GM19023 (cell line): Measurements from ENCODE around the gene DIO1.

ENCODE experiments used
- ATAC-seq: cut with Tn5 transposase; IDR thresholded peaks from one replicate; pipeline ENCODE4 v1.9.1; 2021; ENCODE audit warnings: mild to moderate bottlenecking, moderate library complexity; ENCODE audit not compliant: unreplicated experiment

Gene DIO1

DNA sequence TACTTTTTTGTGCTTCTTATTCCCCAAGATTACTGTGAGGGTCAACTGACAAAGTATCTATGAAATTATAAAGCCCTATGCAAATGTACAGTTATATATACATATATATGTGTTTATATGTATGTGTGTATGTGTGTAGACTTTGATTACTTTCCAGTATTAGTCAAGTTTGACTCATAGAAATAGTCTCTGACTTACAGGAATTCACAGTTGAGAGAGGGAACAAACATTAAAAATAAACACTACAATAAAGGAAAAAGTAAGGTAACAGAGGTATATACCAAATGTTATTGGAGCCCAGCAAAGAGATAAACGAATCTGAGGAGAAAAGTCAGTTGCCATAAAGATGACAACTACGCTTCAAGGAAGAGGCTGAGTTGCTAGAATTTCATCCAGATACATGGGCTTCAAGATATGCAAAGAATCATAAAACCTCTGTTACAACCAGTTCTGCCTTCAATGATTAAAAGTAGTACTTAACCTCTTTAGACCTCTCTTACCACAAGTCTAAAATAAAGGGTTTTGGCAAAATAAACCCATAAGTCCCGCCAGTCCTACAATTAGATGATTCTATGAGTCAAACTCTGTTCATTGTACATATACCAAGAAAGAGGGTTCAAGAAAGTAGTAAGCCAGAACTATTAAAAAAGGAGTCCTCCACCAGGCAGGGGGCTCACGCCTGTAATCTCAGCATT is 44.3 kb downstream of the DIO1 start:
- no peak for ATAC-seq

GRCh38 chr1:53942127-53942957 is 48.4 kb downstream of the DIO1 start:
- ATAC-seq = no peak

DNA sequence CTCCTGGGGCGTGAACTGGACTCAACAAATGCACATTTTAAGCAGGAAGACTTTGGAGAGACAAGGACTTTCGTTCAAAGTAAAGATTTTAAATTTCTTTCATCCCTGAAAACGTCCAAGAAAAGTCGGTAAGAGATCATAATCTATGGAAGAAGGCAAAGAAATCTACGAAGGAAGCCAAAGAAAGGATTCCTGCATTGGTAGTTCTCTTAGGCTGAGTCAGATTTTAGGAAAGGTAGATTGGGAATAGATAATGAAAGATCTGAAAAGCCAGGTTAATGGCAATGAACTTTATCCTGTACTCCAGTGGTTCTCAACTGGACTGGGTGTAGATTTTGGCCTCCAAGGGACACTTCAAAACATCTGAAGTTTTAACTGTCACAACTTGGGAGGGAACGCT is 49.1 kb downstream of the DIO1 start:
- ATAC-seq = no peak

- no peak for ATAC-seq
These were observed 49.6 kb downstream of the DIO1 start for GRCh38 chr1:53943490-53944043.

GRCh38 chr1:53944469-53945182 is 50.6 kb downstream of the DIO1 start:
- ATAC-seq = no peak

DNA sequence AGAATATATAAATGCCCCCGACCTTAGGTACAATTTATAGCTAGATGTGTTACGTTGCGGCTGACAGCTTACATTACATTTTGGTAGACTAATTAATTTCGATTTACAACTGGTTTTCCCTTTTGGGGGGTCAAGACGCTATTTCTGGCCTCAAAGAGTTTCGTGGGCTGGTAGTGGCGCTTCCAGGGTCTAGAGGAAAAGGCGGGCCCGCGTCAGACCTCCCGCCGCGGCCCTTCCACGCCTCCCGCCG is 51.1 kb downstream of the DIO1 start:
- no peak for ATAC-seq

DNA sequence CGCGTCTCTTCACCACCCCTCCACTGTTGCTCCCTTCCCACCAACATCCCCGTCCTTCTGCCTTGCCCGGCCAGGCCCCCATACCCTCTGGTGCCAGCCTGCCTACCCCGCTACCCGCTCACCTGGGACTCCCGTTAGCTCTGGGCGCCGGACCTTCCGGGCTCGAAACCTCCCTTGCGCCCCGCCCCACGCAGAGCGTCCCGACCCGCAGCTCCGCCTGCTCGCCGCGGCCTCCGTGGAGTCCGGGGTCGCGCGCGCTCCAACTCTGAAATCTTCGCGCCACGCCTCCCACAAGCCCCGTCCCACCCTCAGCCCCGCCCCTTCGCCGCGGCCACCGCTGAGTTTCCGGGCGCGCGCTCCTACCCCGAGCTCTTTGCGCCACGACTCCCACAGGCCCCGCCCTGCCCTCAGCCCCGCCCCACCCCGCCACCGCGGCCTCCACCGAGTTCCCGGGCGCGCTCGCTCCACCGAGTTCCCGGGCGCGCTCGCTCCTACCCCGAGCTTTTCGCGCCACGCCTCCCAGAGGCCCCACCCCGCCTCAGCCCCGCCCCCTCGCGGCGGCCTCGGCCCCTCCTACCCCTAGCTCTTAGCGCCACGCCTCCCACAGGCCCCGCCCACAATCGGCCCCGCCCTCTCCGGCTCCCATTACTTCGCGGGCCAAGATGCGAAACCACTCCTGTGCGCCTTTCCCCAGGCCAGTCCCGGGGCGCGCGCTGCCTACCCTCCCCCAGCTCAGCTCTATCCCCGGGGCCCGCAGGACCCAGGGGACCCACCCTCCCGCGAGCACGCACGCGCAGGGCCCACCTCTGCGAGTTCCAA is 51.7 kb downstream of the DIO1 start, which contains the start of gene IFT25:
Gene IFT25 (minus strand): TSS at position 267 of the 819 bp plus-strand sequence. CDS start 5,617 bp downstream, outside the sequence.
- peak; percentile 72 for ATAC-seq

- peak; percentile 66 for ATAC-seq
These were observed 52.5 kb downstream of the DIO1 start, which contains the start of gene LRRC42 for GRCh38 chr1:53946252-53947171. Gene LRRC42 (plus strand): TSS chr1:53946350. CDS start chr1:53952000, 5,650 bp downstream.

DNA sequence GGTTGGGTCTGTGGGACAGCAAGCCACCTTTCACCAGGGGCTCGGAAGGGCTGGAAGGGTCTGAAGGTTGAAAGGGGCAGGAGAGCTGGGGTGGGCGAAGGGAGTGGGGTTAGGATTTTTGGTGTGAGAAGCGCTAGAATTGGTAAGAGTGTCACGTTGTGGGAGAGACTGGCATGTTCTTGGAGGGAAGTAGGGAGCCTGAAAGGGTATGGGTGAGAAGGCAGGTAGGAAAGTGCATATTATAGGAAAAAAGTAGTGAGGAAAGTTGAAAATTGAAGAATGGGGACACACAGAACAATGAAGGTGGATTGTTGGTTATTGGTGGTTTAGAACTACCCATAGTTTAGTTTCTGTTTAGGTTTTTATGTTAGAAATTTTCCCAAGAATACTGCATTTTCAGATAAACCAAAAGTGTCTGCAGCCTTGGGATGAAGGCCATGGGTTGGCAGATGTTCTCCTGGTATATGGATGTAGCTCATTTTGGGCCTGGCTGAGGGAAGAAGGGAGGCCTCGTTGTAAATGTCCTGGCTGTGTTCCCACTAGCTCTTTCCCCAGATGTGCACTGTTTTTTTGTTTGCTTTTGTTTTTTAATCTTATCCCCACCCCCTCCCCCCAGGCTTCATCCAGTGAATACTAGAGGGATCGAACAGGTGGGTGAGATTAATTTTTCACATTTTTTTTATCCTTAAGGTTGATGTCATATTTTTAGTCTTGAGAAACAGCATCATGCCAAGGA is 53.4 kb downstream of the DIO1 start:
- no peak for ATAC-seq

GRCh38 chr1:53948291-53948690 is 54.3 kb downstream of the DIO1 start:
- no peak for ATAC-seq

DNA sequence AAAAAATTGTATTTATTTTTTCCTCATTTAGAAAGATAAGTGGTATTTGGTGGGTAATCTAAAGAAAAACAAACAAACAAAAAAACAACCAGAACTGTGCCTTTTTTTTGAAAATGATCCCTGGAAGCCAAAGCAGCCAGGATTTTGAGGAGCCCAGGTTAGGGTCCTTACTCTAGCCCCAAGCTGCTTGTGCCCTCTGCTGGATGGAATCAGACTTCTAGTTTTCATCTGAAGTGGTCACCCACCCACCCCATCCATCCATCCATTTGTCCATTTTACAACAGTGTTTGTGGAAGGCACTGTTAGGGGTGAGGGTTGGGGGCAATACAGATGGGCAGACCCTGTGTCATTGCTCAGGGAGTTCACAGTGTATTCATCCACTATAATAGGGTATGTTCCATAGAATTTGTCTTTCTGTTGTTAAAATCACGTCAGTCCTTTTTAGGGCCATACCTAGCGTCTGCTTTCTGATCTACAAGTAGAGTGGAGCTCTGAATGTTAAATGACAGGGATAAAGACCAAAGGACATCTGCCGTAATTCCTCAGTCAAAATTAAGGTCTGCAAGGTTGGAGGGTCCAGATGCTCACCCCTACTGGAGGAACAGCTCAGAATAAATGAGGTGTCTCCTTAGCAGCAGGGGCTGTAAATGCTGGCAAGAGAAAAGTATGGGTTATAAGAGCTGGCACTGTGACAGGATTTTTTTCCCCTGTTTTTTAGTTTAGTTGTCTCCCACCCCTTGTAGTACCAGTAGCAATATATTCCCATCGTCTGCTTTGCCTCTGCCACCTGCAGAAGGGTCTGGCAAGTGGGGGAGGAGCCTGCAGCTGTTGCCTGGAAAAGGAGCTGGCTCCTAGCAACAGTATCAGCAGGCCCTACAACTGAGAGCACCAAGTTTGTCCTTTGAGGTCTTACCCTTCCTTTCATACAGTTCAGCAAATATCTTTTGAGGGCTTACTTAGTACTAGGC is 55.3 kb downstream of the DIO1 start:
- ATAC-seq = no peak

GRCh38 chr1:53951697-53952096 is 57.7 kb downstream of the DIO1 start:
- ATAC-seq = no peak

GRCh38 chr1:53954128-53954527 is 60.1 kb downstream of the DIO1 start:
- no peak for ATAC-seq

DNA sequence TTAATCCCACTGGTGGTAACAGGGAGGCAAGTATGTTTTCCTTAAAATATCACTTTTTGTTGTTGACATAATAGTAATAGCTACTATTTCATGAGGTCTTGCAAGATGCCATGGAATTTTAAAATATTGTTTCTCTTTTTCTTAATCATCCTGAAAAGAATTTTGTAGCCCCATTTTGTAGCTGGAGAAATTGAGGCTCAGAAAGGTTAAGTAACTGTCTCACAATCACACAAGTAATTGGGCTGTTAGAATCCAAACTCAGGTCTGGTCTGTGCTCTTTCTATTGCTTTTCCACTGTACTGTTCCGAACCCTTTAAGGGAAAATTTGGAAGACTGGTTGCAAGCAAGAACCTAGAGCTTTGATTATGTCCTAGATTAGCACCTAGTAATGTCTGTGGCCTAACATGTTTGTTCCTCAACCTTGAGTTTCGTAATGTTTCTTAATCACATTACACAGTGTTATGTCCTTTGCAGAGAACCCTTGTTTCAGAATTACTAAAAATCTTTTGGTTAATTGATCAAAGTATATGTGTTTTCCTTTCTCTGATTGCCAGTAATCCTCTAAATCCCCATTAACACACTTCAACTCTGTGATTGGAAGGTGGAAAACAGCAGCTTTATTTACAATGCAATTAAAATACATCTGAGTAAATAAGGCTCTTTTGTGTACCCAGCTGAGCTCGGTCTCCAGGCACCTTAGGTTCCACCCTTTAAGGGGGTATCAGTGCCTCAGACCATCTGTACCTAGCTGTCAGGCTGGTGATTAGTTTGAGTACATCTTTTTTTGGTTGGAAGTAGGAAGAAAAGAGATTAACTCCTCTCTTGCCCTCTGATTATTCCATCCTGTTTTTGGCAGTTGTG is 62.6 kb downstream of the DIO1 start:
- ATAC-seq = no peak

DNA sequence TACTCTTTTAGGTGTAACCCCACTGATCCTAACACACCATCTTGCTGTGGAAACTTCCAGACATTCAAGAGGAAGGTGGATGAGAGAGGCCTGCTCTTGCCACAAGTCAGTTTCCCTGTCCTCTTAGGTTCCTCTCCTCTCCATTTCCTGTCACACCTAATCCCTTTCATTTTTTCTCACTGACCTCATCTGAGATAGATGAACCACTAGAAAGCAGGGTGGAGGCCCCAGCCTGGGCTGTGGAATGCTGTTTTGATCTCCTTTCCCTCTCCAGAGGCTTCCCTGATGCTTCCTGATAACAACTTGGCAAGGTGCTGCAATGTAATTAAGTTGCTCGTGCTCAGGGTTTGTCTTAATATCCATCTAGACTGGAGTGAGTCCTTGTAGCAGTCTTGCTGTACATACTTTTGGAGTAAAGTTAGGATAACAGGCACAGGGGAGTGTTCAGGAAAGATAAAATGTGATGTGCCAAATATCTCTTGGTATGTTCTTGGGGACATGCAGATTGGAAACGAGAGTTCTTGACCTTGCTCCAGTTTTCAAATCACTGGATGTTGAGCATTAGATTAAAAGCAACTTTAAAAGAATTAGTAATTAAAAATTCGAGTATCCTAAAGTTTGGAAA is 63.3 kb downstream of the DIO1 start:
- no peak for ATAC-seq

- no peak for ATAC-seq
These were observed 65.8 kb downstream of the DIO1 start for GRCh38 chr1:53959664-53960250.
